ENCODE results near the gene RPS3.

The RPS3 gene

GRCh38 chr11:75437966-75438659, 38.8 kb downstream of the RPS3 start:
- TF ChIP-seq CTCF (IDR thresholded peaks at IDR 0.05; ENCODE audit: insufficient read depth, low read length, poor library complexity, severe bottlenecking): no peak
- no peak overlapping the region for H3K4me3 ChIP-seq (replicated peaks; ENCODE audit: low read depth, low read length)
- no peak for DNase-seq (ENCODE audit: extremely low read depth, insufficient read length)
- H3K36me3 ChIP-seq (ENCODE audit: control insufficient read depth, insufficient read depth, low read length): no peaks in the 10 kb centered on the region
- no peaks in the 10 kb centered on the region for H3K27me3 ChIP-seq (replicated peaks; ENCODE audit: control insufficient read depth, insufficient read depth, low read length)

GRCh38 chr11:75439026-75439425, 39.7 kb downstream of the RPS3 start:
- Histone ChIP-seq H3K4me3 (replicated peaks; ENCODE audit: low read depth, low read length) (no peak overlapping the region), H3K36me3 (ENCODE audit: control insufficient read depth, insufficient read depth, low read length) (no peaks in the 10 kb centered on the region), H3K27me3 (replicated peaks; ENCODE audit: control insufficient read depth, insufficient read depth, low read length) (no peaks in the 10 kb centered on the region)
- no peak for DNase-seq (ENCODE audit: extremely low read depth, insufficient read length)
- TF ChIP-seq CTCF (IDR thresholded peaks at IDR 0.05; ENCODE audit: insufficient read depth, low read length, poor library complexity, severe bottlenecking): no peak

- H3K36me3 ChIP-seq (ENCODE audit: control insufficient read depth, insufficient read depth, low read length): no peaks in the 10 kb centered on the region
These were observed 40.3 kb downstream of the RPS3 start for GRCh38 chr11:75439495-75440120.

GRCh38 chr11:75440960-75441803, 41.9 kb downstream of the RPS3 start:
- TF ChIP-seq CTCF (IDR thresholded peaks at IDR 0.05; ENCODE audit: insufficient read depth, low read length, poor library complexity, severe bottlenecking): no peak
- no peak overlapping the region for H3K4me3 ChIP-seq (replicated peaks; ENCODE audit: low read depth, low read length)

More at GRCh38 chr11:75439495-75440120, 40.3 kb downstream of the RPS3 start:
- no peak for DNase-seq (ENCODE audit: extremely low read depth, insufficient read length)
- no peak overlapping the region for H3K4me3 ChIP-seq (replicated peaks; ENCODE audit: low read depth, low read length)
- no peaks in the 10 kb centered on the region for H3K27me3 ChIP-seq (replicated peaks; ENCODE audit: control insufficient read depth, insufficient read depth, low read length)
- TF ChIP-seq CTCF (IDR thresholded peaks at IDR 0.05; ENCODE audit: insufficient read depth, low read length, poor library complexity, severe bottlenecking): no peak

GRCh38 chr11:75441804-75442132, 42.5 kb downstream of the RPS3 start:
- DNase-seq (ENCODE audit: extremely low read depth, insufficient read length): no peak
- Histone ChIP-seq H3K36me3 (ENCODE audit: control insufficient read depth, insufficient read depth, low read length) (no peaks in the 10 kb centered on the region), H3K27me3 (replicated peaks; ENCODE audit: control insufficient read depth, insufficient read depth, low read length) (no peaks in the 10 kb centered on the region), H3K4me3 (replicated peaks; ENCODE audit: low read depth, low read length) (no peak overlapping the region)
- TF ChIP-seq CTCF (IDR thresholded peaks at IDR 0.05; ENCODE audit: insufficient read depth, low read length, poor library complexity, severe bottlenecking): no peak

More at GRCh38 chr11:75440960-75441803, 41.9 kb downstream of the RPS3 start:
- no peak for DNase-seq (ENCODE audit: extremely low read depth, insufficient read length)
- H3K27me3 ChIP-seq (replicated peaks; ENCODE audit: control insufficient read depth, insufficient read depth, low read length): no peaks in the 10 kb centered on the region
- no peaks in the 10 kb centered on the region for H3K36me3 ChIP-seq (ENCODE audit: control insufficient read depth, insufficient read depth, low read length)
